WTC11 (cell line): ENCODE results near the gene TDRKH.

Source experiments
- ATF3 ChIP-seq: sonication (generic); formaldehyde crosslinking; conservative IDR thresholded peaks from 2 replicates; pipeline ENCODE4 v1.8.1; 2022; ENCODE audit warnings: mild to moderate bottlenecking, missing genetic modification reagents
- CTCF ChIP-seq: fragments of 200-600 bp; IDR thresholded peaks from 2 replicates; pipeline ENCODE4 v1.8.0; 2022; ENCODE audit warnings: antibody characterized with exemption
- E2F5 ChIP-seq: sonication (generic); formaldehyde crosslinking; IDR thresholded peaks from 2 replicates; pipeline ENCODE4 v1.8.1; 2022; ENCODE audit warnings: mild to moderate bottlenecking, moderate library complexity, missing genetic modification reagents
- ESRRA ChIP-seq: sonication (generic); formaldehyde crosslinking; IDR thresholded peaks from 2 replicates; pipeline ENCODE4 v1.8.1; 2022; ENCODE audit warnings: mild to moderate bottlenecking, missing genetic modification reagents, borderline replicate concordance
- FOXP1 ChIP-seq: sonication (generic); formaldehyde crosslinking; IDR thresholded peaks from 2 replicates; pipeline ENCODE4 v1.8.0; 2022; ENCODE audit warnings: missing genetic modification reagents, mild to moderate bottlenecking, moderate library complexity, borderline replicate concordance
- ZSCAN18 ChIP-seq: fragments of 250-450 bp; sonication (Bioruptor Pico); IDR thresholded peaks from 2 replicates; pipeline ENCODE4 v2.1.2; 2022; ENCODE audit warnings: mild to moderate bottlenecking, moderate library complexity

- no peak for TF ChIP-seq ZSCAN18 (CRISPR knock-in tag)
- no peak for TF ChIP-seq FOXP1
- no peak for TF ChIP-seq CTCF
- no peak for TF ChIP-seq ESRRA (CRISPR knock-in tag)
- TF ChIP-seq E2F5 (CRISPR knock-in tag), result no peak
- no peak for TF ChIP-seq ATF3
These were observed 52.8 kb downstream of the TDRKH start for GRCh38 chr1:151737479-151737878.
